ENCODE results near the gene PPP1R3G. TPM values are rescaled to one million over a fixed set of nuclear protein-coding genes. Genes with fewer than 3 reads are reported as not detected.

PPP1R3G gene
- total RNA-seq, 6 experiments from 2014 or later, result 0.55 to 1.6 (median 1.4) TPM

DNA sequence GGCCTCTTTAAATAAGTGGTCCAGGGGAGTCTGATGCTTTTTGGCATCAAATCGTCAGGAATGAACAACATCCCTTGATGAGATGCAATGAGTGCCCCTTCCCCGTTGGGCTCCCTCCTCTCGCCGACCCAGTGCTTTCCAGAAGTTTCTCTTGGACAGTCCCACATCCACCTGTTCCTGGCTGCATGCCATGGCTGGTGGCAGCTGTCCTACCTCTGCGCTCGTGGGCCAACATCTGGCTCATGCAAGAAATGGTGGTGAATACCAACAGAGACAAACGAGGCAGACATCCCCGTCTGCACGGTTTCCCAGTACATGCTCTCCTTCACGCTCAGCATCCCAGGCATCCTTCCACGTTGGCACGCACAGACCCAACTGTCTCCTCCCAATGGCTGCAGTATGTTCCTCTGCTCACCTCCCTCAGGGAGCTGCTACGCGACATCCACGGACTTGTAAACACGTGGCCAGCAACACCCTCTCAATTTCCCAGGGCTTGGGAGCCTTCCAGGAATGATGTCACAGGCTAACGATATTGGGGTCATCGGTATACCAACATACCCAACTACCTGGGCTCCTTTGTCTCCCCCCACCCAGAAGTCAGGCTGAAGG is 37.5 kb downstream of the PPP1R3G start:
- Mint-ChIP-seq H3K4me1 (ENCODE audit: low read depth) (peaks cover 26% of the 10 kb centered on the region), H3K27ac (no peak overlapping the region), H3K4me3 (no peak overlapping the region), H3K9me3 (peaks cover 3% of the 10 kb centered on the region; the same call in 1 of the 2 replicates), H3K27me3 (ENCODE audit: insufficient read depth) (0 out of 2 replicates have a peak, but pooled peaks cover 3% of the 10 kb centered on the region), H3K36me3 (ENCODE audit: low read depth) (peaks cover 4% of the 10 kb centered on the region; the same call in 1 of the 2 replicates)
- no peak for DNase-seq
- TF ChIP-seq, protein P1, sequence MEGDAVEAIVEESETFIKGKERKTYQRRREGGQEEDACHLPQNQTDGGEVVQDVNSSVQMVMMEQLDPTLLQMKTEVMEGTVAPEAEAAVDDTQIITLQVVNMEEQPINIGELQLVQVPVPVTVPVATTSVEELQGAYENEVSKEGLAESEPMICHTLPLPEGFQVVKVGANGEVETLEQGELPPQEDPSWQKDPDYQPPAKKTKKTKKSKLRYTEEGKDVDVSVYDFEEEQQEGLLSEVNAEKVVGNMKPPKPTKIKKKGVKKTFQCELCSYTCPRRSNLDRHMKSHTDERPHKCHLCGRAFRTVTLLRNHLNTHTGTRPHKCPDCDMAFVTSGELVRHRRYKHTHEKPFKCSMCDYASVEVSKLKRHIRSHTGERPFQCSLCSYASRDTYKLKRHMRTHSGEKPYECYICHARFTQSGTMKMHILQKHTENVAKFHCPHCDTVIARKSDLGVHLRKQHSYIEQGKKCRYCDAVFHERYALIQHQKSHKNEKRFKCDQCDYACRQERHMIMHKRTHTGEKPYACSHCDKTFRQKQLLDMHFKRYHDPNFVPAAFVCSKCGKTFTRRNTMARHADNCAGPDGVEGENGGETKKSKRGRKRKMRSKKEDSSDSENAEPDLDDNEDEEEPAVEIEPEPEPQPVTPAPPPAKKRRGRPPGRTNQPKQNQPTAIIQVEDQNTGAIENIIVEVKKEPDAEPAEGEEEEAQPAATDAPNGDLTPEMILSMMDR (IDR thresholded peaks at IDR 0.05), result no peak

- no peak overlapping the region for H3K4me3 Mint-ChIP-seq
- H3K36me3 Mint-ChIP-seq (ENCODE audit: low read depth), result peaks cover 4% of the 10 kb centered on the region; the same call in 1 of the 2 replicates
These were observed 38.4 kb downstream of the PPP1R3G start for GRCh38 chr6:5123296-5124143.

DNA sequence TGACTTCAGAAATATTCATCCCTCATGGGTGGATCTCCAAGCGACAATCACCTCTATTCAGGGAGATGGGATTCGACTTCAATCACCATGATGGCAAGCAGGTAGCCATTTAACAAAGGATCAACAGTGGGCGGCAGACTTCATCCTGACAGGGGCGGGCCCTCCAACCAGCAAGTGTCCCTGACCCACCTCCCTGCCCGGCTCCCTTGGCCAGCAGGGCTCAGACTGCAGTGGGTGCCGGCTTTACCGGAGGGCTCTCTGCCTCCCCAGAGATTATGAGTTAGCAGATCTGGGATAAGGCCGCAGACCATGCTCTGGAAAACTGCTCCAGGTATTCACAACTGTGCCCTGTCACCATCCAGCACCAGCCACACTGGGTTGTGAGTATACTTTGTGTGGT is 39.4 kb downstream of the PPP1R3G start:
- peaks cover 4% of the 10 kb centered on the region; the same call in 1 of the 2 replicates for H3K36me3 Mint-ChIP-seq (ENCODE audit: low read depth)
- peaks cover 26% of the 10 kb centered on the region for H3K4me1 Mint-ChIP-seq (ENCODE audit: low read depth)

More at GRCh38 chr6:5123296-5124143, 38.4 kb downstream of the PPP1R3G start:
- Mint-ChIP-seq H3K9me3 (peaks cover 3% of the 10 kb centered on the region; the same call in 1 of the 2 replicates), H3K4me1 (ENCODE audit: low read depth) (peaks cover 26% of the 10 kb centered on the region), H3K27ac (no peak overlapping the region), H3K27me3 (ENCODE audit: insufficient read depth) (0 out of 2 replicates have a peak, but pooled peaks cover 3% of the 10 kb centered on the region)
- DNase-seq, result no peak
- TF ChIP-seq, protein P1 (IDR thresholded peaks at IDR 0.05), result no peak

GRCh38 chr6:5125152-5126006 is 40.2 kb downstream of the PPP1R3G start:
- Mint-ChIP-seq H3K9me3 (peaks cover under 1% of the 10 kb centered on the region; the same call in 1 of the 2 replicates), H3K4me3 (no peak overlapping the region), H3K4me1 (ENCODE audit: low read depth) (peaks cover 26% of the 10 kb centered on the region), H3K36me3 (ENCODE audit: low read depth) (0 out of 2 replicates have a peak, but pooled peaks cover under 1% of the 10 kb centered on the region), H3K27ac (no peak overlapping the region; the same call in 1 of the 2 replicates), H3K27me3 (ENCODE audit: insufficient read depth) (0 out of 2 replicates have a peak, but pooled peaks cover 3% of the 10 kb centered on the region)
- TF ChIP-seq, protein P1 (IDR thresholded peaks at IDR 0.05), result no peak
- DNase-seq, result peak; percentile 29

More for the DNA sequence above, 39.4 kb downstream of the PPP1R3G start:
- no peak overlapping the region for H3K27ac Mint-ChIP-seq
- H3K27me3 Mint-ChIP-seq (ENCODE audit: insufficient read depth), result 0 out of 2 replicates have a peak, but pooled peaks cover 3% of the 10 kb centered on the region
- H3K9me3 Mint-ChIP-seq, result peaks cover 3% of the 10 kb centered on the region; the same call in 1 of the 2 replicates
- TF ChIP-seq, protein P1 (IDR thresholded peaks at IDR 0.05), result no peak
- no peak for DNase-seq
- no peak overlapping the region for H3K4me3 Mint-ChIP-seq

GRCh38 chr6:5126214-5126613 is 41.1 kb downstream of the PPP1R3G start:
- Mint-ChIP-seq H3K27ac (peak overlapping the region; percentile 9), H3K9me3 (no peaks in the 10 kb centered on the region), H3K27me3 (ENCODE audit: insufficient read depth) (0 out of 2 replicates have a peak, but pooled peaks cover 1% of the 10 kb centered on the region), H3K4me1 (ENCODE audit: low read depth) (peaks cover 26% of the 10 kb centered on the region), H3K4me3 (no peak overlapping the region), H3K36me3 (ENCODE audit: low read depth) (no peaks in the 10 kb centered on the region)
- peak; percentile 10 for DNase-seq
- TF ChIP-seq, protein P1 (IDR thresholded peaks at IDR 0.05), result no peak

Data from HFFc6 (cell line).